Stimulated activated CD8-positive, alpha-beta memory T cell treated with anti-CD3 and anti-CD28 coated beads, Interleukin-7, amount 100 ng/mL, for 24 hours (primary cell): ENCODE results near the gene PTPRN2.
"Not testable (repeated sequence)": the region's sequence is repeated elsewhere in the genome, so short reads cannot be mapped to it uniquely, and the experiment has no call there.

Experiments
- DNase-seq: peaks from one replicate; pipeline ENCODE4 v3.0.0-alpha.2; 2020; ENCODE audit warnings: low read depth

Gene PTPRN2

GRCh38 chr7:158550886-158551452 is 36.7 kb downstream of the PTPRN2 start:
- DNase-seq: no peak

- DNase-seq: no peak
These were observed 37.3 kb downstream of the PTPRN2 start for GRCh38 chr7:158550394-158550700.

- DNase-seq: no peak
These were observed 37.8 kb downstream of the PTPRN2 start for GRCh38 chr7:158549616-158550393.

GRCh38 chr7:158549176-158549615 is 38.4 kb downstream of the PTPRN2 start:
- no peak for DNase-seq

GRCh38 chr7:158548726-158549125 is 38.9 kb downstream of the PTPRN2 start:
- DNase-seq: no peak

GRCh38 chr7:158547817-158548216 is 39.8 kb downstream of the PTPRN2 start:
- DNase-seq: no peak

- no peak for DNase-seq
These were observed 41.0 kb downstream of the PTPRN2 start for GRCh38 chr7:158546626-158547025.

GRCh38 chr7:158546214-158546613 is 41.4 kb downstream of the PTPRN2 start:
- DNase-seq: no peak

- no peak for DNase-seq
These were observed 42.9 kb downstream of the PTPRN2 start for GRCh38 chr7:158544708-158545107.

- no peak for DNase-seq
These were observed 43.8 kb downstream of the PTPRN2 start for GRCh38 chr7:158543840-158544239.

- no peak for DNase-seq
These were observed 44.7 kb downstream of the PTPRN2 start for GRCh38 chr7:158542651-158543566.

GRCh38 chr7:158541346-158542010 is 46.1 kb downstream of the PTPRN2 start:
- no peak for DNase-seq

GRCh38 chr7:158539711-158540146 is 47.9 kb downstream of the PTPRN2 start:
- no peak for DNase-seq

GRCh38 chr7:158538156-158538946 is 49.3 kb downstream of the PTPRN2 start:
- no peak for DNase-seq

GRCh38 chr7:158537516-158537882 is 50.1 kb downstream of the PTPRN2 start:
- no peak for DNase-seq

GRCh38 chr7:158536871-158537515 is 50.6 kb downstream of the PTPRN2 start:
- no peak for DNase-seq

- DNase-seq: no peak
These were observed 52.5 kb downstream of the PTPRN2 start for GRCh38 chr7:158535079-158535478.

GRCh38 chr7:158534598-158534997 is 53.0 kb downstream of the PTPRN2 start:
- DNase-seq: no peak

- not testable (repeated sequence) for DNase-seq
These were observed 53.5 kb downstream of the PTPRN2 start for GRCh38 chr7:158534134-158534515.

- DNase-seq: no peak
These were observed 54.1 kb downstream of the PTPRN2 start for GRCh38 chr7:158533386-158534133.
